Epithelial cell of proximal tubule (primary cell): ENCODE measurements around the gene FRZB. TPM values are rescaled to one million over a fixed set of nuclear protein-coding genes. Genes with fewer than 3 reads are reported as not detected.

Experiments used
- DNase-seq: peaks from one replicate; pipeline ENCODE4 v3.0.0-alpha.2; 2011; ENCODE audit warnings: low read depth
- H3K4me3 ChIP-seq: 2 replicates; pipeline ENCODE4 v1.5.1; 2011; ENCODE audit warnings: low read depth, mild to moderate bottlenecking, low read length
- CTCF ChIP-seq: conservative IDR thresholded peaks from 2 replicates; pipeline ENCODE4 v1.5.1; 2012; ENCODE audit warnings: low read depth, mild to moderate bottlenecking, low read length
- total RNA-seq: library from RNA; depleted of rRNA; stranded (reverse); fragments of >200 nt; gene quantifications from 2 replicates; pipeline ENCODE4 v1.2.3, GENCODE V29; 2015

Gene FRZB
- total RNA-seq, 1 donor from 2014 or later = not detected

- TF ChIP-seq CTCF = no peak
- no peak overlapping the region for H3K4me3 ChIP-seq
- DNase-seq = no peak
These were observed 39.9 kb downstream of the FRZB start for GRCh38 chr2:182826496-182826895.

GRCh38 chr2:182826064-182826463 is 40.4 kb downstream of the FRZB start:
- no peak for DNase-seq
- H3K4me3 ChIP-seq = no peak overlapping the region
- no peak for TF ChIP-seq CTCF

GRCh38 chr2:182824767-182825158 is 41.7 kb downstream of the FRZB start:
- H3K4me3 ChIP-seq = no peak overlapping the region
- DNase-seq = no peak
- no peak for TF ChIP-seq CTCF

GRCh38 chr2:182824056-182824766 is 42.2 kb downstream of the FRZB start:
- TF ChIP-seq CTCF = no peak
- DNase-seq = no peak
- H3K4me3 ChIP-seq = no peak overlapping the region

- DNase-seq = no peak
- no peak for TF ChIP-seq CTCF
- no peak overlapping the region for H3K4me3 ChIP-seq
These were observed 43.7 kb downstream of the FRZB start for GRCh38 chr2:182822733-182823132.

GRCh38 chr2:182821182-182821581 is 45.3 kb downstream of the FRZB start:
- no peak for TF ChIP-seq CTCF
- DNase-seq = no peak
- no peak overlapping the region for H3K4me3 ChIP-seq

GRCh38 chr2:182819412-182819811 is 47.0 kb downstream of the FRZB start:
- no peak for TF ChIP-seq CTCF
- no peak overlapping the region for H3K4me3 ChIP-seq
- DNase-seq = no peak
